ENCODE results near the gene PIGM.

The PIGM gene

GRCh38 chr1:160020196-160020595 is 11.6 kb downstream of the PIGM start:
- DNase-seq: no peak

GRCh38 chr1:160018900-160019299 is 12.9 kb downstream of the PIGM start:
- no peak for DNase-seq

- DNase-seq: no peak
These were observed 13.4 kb downstream of the PIGM start for GRCh38 chr1:160018347-160018746.

GRCh38 chr1:160017592-160017991 is 14.2 kb downstream of the PIGM start:
- no peak for DNase-seq

- no peak for DNase-seq
These were observed 20.0 kb downstream of the PIGM start for GRCh38 chr1:160011781-160012180.

GRCh38 chr1:160009801-160010200 is 22.0 kb downstream of the PIGM start:
- no peak for DNase-seq

GRCh38 chr1:160009081-160009480 is 22.7 kb downstream of the PIGM start:
- no peak for DNase-seq

- DNase-seq: peak; percentile 26
These were observed 24.1 kb downstream of the PIGM start for GRCh38 chr1:160007577-160008200.

- DNase-seq: peak; percentile 20
These were observed 25.4 kb downstream of the PIGM start for GRCh38 chr1:160006312-160006940.

- no peak for DNase-seq
These were observed 26.7 kb downstream of the PIGM start for GRCh38 chr1:160005070-160005469.

- DNase-seq: no peak
These were observed 27.4 kb downstream of the PIGM start for GRCh38 chr1:160004425-160004824.

- no peak for DNase-seq
These were observed 27.8 kb downstream of the PIGM start for GRCh38 chr1:160004001-160004400.

- no peak for DNase-seq
These were observed 30.4 kb downstream of the PIGM start for GRCh38 chr1:160001440-160001839.

GRCh38 chr1:159999204-159999603 is 32.6 kb downstream of the PIGM start:
- no peak for DNase-seq

- DNase-seq: no peak
These were observed 35.1 kb downstream of the PIGM start for GRCh38 chr1:159996653-159997052.

GRCh38 chr1:159994896-159995295 is 36.9 kb downstream of the PIGM start:
- no peak for DNase-seq

- no peak for DNase-seq
These were observed 37.9 kb downstream of the PIGM start for GRCh38 chr1:159993911-159994310.

GRCh38 chr1:159992161-159992560 is 39.6 kb downstream of the PIGM start:
- no peak for DNase-seq

GRCh38 chr1:159991513-159991912 is 40.3 kb downstream of the PIGM start:
- DNase-seq: no peak

- no peak for DNase-seq
These were observed 41.8 kb downstream of the PIGM start for GRCh38 chr1:159990005-159990404.

- DNase-seq: no peak
These were observed 42.2 kb downstream of the PIGM start for GRCh38 chr1:159989581-159989980.

GRCh38 chr1:159988006-159988405 is 43.8 kb downstream of the PIGM start:
- no peak for DNase-seq

- no peak for DNase-seq
These were observed 44.6 kb downstream of the PIGM start for GRCh38 chr1:159987186-159987585.

- no peak for DNase-seq
These were observed 45.3 kb downstream of the PIGM start for GRCh38 chr1:159986531-159986930.

GRCh38 chr1:159986093-159986492 is 45.7 kb downstream of the PIGM start:
- no peak for DNase-seq
